Activated CD4-positive, alpha-beta T cell treated with anti-CD3 and anti-CD28 coated beads, Interleukin-10, Interleukin-2, amounts not matched to agents 100 ng/mL and 50 ng/mL, durations not matched to agents 16 hours and 8 hours (primary cell): ENCODE results near the gene CCDC81.
A peak's percentile ranks its signal among the peaks of the same experiment; 100 is the strongest.

Source experiments
- DNase-seq: peaks from one replicate; pipeline ENCODE4 v3.0.0-alpha.2; 2020

The CCDC81 gene

DNA sequence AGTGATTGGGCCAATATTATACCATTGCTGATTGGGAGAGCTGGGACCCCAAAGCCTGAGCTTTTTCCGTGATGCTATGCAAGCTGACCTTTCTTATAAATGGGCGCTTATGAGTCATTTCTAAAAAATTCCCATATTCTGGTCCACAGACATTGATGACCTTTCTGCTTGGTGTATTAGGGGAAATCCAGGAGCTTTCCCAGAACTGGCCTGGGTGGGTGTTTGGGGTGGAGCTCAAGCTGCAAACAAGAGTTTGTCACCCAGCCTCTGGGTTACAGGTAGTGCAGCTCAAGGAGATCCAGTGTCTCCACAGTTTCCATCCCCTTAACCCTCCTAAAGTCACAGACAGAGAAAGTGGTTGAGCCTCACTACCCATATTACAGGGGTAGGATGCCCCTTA lies 67.7 kb downstream of the CCDC81 start:
- no peak for DNase-seq

DNA sequence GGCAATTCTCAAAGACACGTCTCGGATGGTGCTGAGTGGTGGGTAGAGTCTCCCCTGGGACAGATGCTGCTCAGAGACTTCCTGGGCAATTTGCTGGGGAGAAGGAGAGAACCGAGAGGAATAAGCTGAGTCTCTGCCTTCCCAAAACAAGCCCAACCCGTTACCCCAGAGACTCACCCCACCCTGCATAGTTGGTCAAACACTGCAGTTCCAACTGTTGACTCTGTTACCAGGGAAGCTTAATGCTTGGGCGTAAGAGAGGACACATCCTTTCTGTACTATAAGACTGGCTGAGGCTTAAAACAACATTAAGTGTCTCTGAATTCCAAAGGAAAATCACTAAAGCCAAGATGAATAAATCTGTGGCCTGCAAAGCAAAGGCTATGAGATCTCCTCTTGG lies 68.1 kb downstream of the CCDC81 start:
- DNase-seq: no peak

DNA sequence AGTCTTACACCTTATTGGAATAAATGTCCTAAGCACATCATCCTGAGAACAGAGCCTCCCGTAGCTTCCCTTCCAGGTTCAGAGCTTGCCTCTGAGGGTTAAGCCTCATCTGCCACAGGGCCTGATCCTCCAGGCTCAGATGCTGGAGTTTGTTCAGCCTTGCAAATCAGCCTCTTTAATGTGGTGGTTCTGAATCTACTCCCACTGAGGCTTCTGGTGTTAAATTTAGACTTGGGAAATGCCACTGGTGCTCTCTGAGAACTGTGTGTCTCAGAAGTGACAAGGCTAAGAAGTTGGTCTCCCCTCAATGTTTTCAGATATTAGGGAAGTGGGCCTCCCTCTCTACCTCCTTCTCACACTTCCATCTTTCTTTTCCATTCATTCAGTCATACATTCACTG lies 68.7 kb downstream of the CCDC81 start:
- no peak for DNase-seq

DNA sequence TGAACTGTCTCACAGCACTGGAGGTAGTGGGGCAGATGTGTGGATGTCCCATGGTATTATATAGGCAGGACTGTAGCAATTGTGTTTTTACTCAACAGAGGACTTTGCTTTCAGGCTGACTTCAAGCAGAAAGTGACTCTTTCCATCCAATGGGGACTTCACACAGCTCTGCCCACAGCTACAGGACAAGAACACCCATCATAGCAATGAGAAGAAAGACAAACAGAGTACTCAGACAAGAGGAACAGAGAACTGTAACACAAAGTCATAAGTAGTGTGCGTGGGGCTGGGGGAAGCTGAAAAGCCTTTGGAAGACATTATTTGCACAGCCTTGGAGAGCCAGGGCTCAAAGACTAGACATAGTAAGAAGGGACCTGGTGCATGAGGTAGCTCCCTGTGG lies 70.3 kb downstream of the CCDC81 start:
- DNase-seq: no peak

DNA sequence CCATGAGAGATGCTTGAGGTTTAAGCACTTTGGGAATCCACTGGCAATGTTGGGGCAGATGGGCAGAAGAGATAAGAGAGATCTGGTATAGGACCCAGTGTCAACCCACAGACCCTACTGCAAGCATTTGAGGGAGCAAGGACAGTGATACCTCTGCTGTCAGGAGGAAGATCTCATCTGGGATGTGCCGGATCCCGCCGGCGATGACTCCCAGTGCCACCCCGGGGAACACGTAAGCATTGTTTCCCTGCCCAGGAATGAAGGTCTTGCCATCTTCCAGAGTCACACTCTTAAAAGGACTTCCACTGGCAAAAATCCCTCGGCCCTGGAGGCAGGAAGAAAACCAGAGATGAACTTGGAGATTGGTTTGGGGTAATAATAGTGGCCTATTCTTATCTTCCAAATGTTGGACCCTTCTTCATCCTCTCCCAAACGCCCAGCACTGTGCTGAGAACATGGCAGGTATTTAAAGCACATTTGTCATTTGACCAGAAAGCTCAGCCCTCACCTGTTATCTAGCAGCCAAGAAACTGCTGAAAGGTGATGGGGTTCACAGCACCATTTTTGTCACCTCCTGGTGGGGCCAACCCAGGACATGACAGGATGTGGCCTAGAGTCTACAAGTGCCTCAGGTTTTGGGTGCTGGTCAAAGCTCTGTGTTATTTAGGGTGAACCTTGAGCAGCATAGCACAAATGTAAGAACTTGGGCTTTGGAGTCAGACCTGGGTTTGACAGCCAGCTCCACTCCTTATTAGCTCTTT lies 71.7 kb downstream of the CCDC81 start:
- DNase-seq: no peak

DNA sequence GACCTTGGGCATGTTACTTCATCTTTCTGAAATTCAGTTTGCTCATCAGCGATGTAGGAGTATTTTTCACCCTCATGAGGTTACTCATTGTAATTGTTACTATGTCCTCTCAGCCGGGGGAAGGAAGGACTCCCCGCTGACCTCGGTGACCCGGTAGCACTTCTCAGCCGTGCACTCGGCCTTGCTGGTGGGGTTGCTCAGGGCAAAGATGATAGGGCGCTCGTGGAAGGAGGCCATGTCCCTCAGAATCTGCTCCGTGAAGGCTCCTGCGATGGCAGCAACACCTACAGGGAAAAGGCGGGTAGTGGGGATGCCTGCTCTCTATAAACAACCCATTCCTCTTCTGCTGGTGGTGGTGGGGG lies 72.2 kb downstream of the CCDC81 start:
- no peak for DNase-seq

DNA sequence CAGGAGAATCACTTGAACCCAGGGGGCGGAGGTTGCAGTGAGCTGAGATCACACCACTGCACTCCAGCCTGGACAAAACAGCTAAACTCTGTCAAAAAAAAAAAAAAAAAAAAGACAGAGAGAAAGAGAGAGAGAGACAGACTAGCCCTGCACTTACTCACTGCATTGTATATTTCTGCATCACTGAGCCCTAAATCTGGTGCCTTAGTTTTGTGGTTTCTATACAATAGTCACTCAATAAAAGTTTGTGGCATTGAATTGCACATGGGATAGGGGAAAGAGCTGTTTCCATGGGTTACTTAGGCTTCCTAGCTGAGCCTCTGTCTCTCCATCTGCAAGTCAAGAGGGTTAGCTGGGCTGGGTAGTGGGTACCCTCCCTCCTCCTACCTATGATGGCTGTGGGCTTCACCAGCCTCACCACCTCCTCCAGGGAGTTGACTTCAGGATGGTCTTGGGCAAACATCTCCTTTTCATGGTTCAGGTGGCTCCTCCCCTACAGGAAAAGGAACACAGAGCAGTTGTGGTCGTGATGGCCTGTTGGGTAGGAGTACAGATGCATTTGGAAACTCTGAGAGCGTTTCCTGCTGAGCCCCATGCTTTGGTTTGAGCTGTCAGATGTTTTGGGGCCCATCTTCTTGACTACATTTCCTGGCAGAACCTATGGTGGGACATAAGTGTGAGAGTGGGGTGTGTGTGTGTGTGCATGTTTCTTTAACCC lies 73.2 kb downstream of the CCDC81 start:
- peak; percentile 51 for DNase-seq

DNA sequence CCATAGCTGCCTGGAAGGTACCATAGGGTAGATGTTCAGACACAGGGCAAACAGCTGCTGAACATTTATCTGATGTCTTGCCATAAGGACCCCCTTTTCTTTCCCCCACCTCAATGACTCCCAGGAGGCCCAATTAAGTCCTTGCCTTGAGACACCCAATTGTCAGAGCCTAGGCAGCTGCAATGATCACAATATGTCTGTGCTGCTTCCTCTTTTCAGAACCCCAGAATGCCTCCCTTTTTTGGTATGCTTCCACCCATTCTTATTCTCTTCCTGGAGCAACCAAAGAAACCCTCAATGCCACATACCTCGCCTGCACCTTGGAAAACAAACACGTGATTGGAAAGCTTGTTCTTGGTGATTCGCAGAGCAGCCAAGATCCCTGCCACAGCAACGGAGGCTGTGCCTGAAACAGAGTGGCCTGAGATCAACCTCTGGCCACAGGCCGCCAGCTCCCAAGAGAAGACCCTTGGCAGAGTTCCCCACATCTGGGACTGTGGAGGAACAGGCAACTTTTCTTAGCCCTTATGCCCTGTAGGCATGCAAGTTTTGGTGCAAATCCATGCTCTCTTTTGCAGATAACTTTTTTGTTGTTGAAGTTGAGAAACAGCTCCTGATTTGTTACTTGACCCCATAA lies 75.4 kb downstream of the CCDC81 start:
- DNase-seq: no peak

DNA sequence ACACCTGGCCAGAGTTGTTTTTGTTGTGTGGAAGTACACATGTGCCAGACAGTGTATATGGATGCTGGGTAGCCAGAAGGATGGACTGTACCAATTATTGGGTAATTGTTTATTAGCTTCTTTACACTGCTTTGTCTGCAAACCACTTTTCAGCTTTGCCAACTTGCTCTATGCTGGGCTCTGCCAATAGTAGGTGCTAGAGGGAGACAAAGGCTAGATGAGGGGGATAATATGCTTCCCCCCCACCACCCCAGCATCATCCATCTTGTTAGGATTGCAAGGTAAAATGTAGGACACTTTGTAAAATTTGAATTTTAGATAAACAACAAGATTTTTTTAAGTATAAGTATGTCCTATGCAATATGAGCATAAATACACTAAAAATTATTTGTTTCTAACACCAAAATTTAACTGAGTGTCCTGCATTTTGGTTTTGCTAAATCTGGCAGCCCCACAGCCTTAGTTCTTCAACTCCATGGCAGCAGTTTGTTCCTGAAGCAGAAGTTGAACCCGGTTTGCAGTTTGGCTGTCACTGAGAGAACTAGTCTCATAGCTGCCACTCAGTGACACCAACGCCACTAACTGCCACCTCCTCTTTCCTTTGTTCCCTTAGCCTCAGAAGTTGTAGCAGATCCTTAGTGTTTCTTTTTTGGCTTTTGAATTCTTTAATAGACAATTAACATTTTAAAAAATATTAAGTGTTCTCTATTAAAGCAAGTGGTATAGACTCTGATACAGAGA lies 78.8 kb downstream of the CCDC81 start:
- DNase-seq: no peak

DNA sequence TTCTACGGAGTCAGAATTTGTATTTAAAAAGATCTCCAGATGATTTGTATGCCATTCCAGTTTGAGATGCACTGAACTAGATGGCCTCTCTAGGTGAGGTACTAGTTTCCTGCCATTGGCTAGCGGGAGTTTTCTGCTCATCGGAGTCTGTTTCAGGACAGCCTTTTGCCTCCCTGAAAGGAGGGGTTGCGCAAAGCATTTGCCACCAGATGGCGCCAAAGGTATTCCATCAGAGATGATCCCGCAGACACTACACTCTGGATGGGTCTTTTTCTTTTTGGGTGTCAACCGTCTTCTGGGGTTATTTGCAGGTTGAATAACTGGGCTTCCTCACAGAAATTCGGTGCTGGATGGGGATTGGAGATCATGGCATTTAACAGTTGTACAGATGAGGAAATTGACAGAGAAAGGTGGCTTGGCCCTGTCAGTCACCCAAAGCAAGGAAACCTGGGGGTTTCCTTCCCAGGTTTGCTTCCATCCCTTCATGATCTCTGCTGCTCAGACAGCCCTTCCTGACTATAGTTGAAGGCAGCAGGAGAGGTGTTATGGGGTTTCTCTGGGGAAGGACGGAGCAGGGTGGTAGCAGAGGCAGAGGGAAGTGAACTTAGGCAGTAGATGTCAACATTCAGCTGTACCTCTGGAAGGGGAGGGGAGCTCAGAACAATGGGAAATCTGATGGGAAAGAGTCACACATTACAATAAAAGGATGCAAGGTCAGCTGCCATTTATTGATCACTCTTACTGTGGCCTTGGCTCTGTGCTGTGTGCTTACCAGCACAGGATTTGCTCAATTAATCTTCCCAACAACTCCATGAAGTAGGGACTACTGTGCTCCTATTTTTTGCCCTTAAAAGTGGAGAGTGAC lies 81.6 kb downstream of the CCDC81 start:
- DNase-seq: peak; percentile 88

DNA sequence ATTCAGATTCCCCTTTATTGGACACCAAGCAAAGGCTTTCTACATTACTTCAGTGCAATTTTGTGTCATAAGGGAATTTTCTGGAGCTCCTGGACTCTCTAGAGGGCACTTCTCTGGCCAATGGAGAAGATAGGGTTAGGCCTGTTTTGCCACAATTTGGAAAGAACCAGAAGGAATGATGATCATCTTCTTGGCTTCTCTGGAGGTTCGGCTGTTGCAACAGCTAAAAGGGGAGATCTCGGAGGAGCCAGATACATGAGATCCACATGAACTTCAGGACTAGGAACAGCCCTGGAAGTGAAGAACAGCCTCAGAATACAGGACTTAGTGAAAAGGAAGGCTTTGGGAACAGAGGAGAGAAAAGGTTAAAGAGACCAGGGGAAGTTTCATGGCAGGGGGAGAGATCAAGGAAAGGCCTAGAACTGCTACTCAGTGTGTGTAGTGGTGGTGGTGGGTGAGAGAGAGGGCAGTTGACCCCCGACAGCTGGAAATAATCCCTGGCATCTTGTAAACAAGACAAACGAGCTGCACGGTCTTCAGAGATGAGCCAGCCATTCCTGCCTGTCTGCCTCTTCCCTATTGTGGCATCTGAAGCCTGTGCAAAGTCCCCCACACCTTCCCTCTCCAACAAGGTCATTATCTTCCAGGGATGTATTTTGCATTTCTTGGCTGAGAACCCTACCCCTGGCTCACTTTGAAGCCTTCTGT lies 83.8 kb downstream of the CCDC81 start:
- no peak for DNase-seq

DNA sequence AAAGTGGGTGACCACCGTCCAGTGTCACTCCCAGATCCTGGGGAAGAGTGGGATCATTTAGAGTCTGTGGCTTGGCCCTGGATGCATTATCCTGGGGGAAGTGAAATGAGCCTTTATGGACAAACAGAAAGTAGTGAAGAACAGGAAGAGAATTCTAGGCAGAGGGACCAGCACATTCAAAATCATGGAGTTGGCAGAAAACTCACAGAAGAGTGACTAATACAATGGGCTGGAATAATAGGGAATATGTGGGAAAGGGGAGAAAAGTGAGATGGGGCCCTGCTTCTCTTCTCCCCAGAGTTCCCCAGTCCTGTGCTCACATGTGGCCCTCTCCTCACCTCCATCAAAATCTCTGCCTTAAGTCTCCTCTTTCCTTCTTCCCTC lies 84.3 kb downstream of the CCDC81 start:
- DNase-seq: no peak

DNA sequence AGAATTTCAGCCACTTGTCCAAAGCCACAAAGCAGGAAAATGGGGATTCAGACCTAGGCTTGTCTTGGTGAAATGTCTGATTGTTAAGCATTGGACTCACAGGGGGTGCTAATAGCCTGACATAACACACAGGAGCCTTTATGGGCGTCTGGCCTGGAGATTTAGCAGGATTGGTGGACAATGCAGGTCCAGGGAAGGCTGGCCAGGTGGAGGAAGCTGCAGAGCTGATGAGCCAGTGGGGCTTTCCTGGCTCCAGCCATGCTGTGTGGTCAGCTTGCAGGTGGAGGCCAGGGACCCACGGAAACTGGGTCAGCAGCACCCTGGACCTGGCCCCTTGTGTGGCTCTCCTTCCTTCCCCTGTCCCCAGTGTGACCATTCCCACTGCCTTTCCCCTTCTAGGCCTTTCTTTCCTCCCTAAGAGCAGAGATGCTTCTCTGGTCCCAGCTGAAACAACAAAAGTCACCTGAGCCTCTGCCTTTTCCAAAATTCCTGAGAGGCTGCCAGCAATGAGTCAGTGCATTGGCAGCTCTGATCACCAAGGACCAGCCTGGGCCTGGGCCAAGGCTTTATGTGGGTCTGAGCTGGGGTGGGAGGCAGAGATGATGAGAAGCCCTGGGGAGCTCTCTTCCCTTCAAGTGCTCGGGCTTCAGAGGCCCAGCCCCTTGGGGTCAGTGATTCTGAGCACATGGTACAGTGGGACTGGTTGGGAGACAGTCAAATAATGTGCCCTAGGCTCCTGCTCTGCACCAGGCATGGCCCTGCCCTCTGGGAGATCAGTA lies 85.2 kb downstream of the CCDC81 start:
- no peak for DNase-seq

DNA sequence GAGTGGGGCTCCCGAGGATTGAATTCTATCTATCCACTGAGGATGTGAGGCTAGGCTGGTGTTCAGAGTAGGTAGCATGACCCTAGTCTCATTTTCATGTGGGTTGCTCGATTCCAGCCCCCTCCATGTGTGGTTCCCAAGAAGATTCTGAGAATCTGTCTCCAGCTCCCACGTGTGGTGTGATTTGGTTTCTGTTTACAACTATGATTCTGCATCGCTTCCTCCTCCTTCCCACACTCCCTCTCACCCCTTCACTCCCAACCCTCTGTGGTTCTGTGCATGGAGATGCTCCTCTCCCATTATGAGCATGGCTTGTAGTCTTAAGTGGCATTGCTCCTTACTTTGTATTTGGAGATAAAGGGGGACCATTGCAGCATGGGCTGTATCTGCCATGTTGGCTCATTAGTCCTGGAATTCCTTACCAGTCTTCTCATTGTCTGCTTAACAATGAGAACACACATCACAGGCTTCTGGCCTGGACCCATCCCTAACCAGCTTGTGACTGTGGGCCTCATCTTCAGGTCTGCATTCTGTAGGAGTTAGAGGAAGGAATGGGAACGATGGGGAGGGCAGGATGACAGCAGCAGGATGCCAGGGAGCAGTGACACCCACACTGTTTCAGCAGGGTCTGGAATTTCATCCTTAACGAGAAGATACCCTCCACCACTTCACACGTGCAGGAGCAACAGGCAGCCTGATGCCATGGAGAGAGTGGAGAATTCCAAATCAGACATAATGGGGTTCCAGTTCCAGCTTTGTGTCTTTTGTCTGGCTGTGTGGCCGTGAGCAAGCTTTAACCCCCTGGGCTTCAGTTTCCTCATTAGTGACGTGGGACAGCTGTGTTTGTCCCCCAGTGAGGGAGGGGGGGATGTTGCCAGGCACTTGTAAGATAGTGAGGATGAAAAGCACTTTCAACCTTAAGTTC lies 86.0 kb downstream of the CCDC81 start:
- DNase-seq: peak; percentile 7

DNA sequence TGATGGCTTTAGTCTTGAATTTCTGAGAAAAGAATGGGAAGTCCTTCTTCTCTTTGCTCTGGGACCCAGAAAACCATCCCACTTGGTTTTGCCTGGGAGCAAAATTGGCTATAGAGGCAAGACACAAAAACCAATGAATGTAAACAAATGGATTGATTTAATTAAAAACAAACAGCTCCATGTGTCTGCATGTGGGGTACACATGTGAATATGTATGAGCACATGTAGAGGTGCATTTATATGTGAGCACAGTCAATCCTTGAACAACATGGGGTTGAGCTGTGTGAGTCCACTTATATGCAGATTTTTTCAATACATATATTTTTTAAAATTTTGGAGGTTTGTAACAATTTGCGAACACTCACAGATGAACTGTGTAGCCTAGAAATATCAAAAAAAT lies 87.2 kb downstream of the CCDC81 start:
- DNase-seq: no peak

DNA sequence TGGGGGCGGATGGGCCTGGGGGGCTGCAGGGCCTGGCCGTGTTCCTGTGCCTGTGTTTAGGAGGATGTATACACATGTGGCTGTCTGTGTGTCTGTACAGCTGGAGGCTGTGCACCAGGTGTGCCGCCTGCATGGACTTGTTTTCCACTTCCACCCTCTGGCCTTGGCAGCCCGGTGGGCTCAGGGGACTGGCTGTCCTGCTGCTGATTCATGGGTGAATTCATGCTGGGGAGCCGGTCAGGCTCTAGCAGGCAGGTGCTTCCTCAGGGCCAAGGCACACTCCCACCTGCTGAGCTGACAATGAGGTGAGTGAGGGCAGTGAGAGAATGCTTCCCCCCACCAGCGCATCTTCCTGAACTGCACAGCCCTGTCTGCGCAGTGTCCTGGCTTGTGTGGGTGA lies 88.4 kb downstream of the CCDC81 start:
- no peak for DNase-seq

DNA sequence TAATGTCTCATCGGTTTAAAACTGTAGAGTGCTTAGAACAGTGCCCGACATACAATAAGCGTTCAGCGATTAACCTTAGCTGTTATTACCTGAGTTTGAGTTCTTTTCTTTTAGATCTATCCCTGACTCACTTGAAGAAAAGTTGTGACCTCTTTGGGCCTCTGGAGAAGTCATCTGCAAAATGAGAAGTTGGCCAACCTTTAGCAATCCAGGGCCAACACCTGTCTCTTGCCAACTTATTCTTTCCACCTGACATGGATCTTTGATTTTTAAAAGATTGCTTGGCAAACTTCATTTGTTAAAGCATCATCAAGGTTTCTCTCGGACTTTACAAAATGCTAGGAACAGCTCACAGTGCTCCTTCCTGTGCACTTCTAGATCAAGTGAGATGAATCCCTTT lies 89.3 kb downstream of the CCDC81 start:
- DNase-seq: no peak

DNA sequence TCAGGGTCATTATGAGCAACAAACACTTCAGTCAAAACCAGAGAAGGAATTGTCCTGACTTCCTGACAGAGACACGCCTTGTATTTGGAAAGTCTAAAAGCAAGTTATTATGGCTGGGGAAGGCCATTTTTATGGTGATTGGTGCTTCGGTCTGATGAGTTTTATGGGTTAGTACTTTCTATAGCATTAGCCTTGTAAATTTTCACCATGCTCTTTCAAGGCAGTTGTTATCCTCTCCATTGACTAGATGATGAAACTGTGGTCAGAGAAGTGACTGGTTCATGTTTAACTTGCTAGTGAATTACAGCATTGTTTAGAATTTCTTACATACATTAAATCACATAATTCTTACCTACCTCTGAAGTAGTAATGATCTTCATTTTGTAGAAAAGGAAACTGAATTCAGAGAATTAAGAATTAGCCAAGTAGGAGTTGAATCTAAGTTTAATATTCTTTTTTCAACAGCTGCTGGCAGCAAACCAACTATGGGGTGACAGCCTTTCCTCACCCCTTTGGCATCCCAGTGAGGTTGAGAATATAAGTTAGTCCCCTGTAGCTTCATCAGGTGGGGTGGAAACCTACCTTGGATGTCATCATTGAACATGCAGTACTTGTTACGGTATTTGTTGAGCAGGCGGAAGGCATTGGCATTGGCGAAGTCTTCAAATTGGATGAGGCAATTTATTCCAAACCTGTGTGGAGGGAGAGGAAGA lies 90.0 kb downstream of the CCDC81 start:
- no peak for DNase-seq

DNA sequence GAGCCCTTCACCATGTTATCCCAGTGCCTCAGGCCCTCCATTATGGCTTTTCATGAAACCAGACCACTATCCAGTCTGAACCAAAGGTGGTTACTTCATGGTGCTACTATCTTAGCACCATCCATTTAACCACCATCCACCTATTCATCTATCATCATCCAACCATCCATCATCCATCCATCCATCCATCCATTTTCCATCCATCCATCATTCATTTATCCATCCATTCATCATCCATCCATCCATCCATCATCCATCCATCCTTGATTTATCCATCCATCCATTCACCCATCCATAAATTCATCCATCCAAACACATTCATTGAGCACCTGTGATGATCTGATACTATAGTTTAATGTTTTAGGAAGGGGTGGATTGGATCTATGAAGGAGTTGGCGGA lies 93.5 kb downstream of the CCDC81 start:
- no peak for DNase-seq
